Epithelial cell of proximal tubule (primary cell): ENCODE measurements around the gene SLC5A11. TPM values are rescaled to one million over a fixed set of nuclear protein-coding genes. Genes with fewer than 3 reads are reported as not detected.
A peak's percentile ranks its signal among the peaks of the same experiment; 100 is the strongest.

Source experiments
- DNase-seq: peaks from one replicate; pipeline ENCODE4 v3.0.0-alpha.2; 2011; ENCODE audit warnings: low read depth
- H3K4me3 ChIP-seq: 2 replicates; pipeline ENCODE4 v1.5.1; 2011; ENCODE audit warnings: low read depth, mild to moderate bottlenecking, low read length
- CTCF ChIP-seq: conservative IDR thresholded peaks from 2 replicates; pipeline ENCODE4 v1.5.1; 2012; ENCODE audit warnings: low read depth, mild to moderate bottlenecking, low read length
- total RNA-seq: library from RNA; depleted of rRNA; stranded (reverse); fragments of >200 nt; gene quantifications from 2 replicates; pipeline ENCODE4 v1.2.3, GENCODE V29; 2015

SLC5A11 gene
- total RNA-seq, 1 donor from 2014 or later = not detected

GRCh38 chr16:24825696-24826095 is 20.1 kb upstream of the SLC5A11 start:
- H3K4me3 ChIP-seq = no peak overlapping the region
- DNase-seq = no peak

GRCh38 chr16:24826096-24826690 is 19.6 kb upstream of the SLC5A11 start:
- H3K4me3 ChIP-seq = no peak overlapping the region
- TF ChIP-seq CTCF = no peak
- DNase-seq = no peak

More at GRCh38 chr16:24825696-24826095, 20.1 kb upstream of the SLC5A11 start:
- TF ChIP-seq CTCF = no peak

- no peak for DNase-seq
- H3K4me3 ChIP-seq = no peak overlapping the region
- no peak for TF ChIP-seq CTCF
Measured at GRCh38 chr16:24826817-24827566, 18.8 kb upstream of the SLC5A11 start.

- no peak overlapping the region for H3K4me3 ChIP-seq
- DNase-seq = no peak
- no peak for TF ChIP-seq CTCF
Measured at GRCh38 chr16:24829153-24829552, 16.6 kb upstream of the SLC5A11 start.

- TF ChIP-seq CTCF = no peak
- no peak for DNase-seq
- no peak overlapping the region for H3K4me3 ChIP-seq
Measured at GRCh38 chr16:24833352-24833751, 12.4 kb upstream of the SLC5A11 start.

- TF ChIP-seq CTCF = peak; percentile 84
- DNase-seq = no peak
- no peak overlapping the region for H3K4me3 ChIP-seq
Measured at GRCh38 chr16:24834459-24835335, 11.1 kb upstream of the SLC5A11 start.
